ENCODE data around the gene CLN3.
"Not testable (repeated sequence)": the region's sequence is repeated elsewhere in the genome, so short reads cannot be mapped to it uniquely, and the experiment has no call there.

The CLN3 gene

DNA sequence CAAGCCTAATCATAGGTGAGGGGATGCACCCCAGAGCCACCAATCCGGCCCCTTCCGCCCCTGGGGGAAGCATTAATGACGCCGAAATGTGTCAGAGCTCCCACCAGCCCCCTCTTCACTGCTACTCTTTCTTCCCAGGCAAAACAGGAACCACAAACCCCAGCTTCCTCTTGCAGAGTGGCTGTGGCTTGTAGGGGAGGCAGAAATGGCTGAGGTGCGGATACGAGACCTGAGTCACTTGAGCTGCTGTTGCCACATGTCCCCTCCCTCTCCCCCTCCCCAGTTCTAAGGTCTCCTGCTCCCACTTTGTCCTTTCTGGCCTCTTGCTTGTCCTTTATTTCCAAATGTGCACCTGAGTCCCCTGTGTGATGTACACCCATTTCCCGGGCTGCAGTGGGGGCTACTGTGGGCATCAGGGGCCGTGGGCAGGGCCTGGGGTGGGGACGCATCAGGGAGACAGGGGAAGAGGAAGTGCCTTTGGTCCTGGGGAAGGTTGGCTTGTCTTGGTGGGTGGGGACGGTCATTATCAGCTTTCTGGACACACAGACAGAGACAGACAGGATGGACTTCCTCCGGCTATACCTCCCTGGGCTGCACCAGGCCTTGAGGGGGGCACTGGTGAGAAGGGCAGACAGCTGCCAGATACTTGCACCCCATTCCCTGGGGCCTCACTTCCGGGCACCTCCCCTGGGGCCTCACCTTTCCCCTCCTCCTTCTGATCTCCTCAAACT lies 2.4 kb upstream of the CLN3 start, which contains the start of gene APOBR:
Gene APOBR (plus strand): TSS at position 523 of the 731 bp plus-strand sequence. CDS start 39 bp downstream, at position 562.
- peak; percentile 92 for DNase-seq

- no peak for DNase-seq
Measured at GRCh38 chr16:28492511-28492910, 637 bp upstream of the CLN3 start.

GRCh38 chr16:28491230-28491969 lies 474 bp downstream of the CLN3 start:
- DNase-seq, result peak; percentile 19

DNA sequence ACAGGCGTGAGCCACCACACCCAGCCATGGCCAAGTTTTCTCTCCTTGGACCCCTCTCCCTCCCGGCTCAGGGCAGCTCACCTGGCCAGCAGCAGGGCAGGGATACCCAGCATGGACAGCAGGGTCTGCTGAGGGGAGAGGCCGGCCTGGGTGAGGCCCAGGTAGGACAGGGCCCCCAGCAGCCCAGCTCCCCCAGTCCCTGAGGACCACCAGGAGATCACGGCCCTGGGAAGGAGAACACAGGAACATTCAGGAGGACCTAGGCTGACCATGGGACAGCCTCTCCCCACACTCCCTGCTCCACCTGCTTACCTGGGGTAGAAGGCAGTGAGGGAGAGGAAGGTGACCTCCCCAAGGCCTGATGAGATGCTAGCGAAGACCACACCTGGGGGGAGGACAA lies 5.6 kb downstream of the CLN3 start:
- DNase-seq, result no peak

DNA sequence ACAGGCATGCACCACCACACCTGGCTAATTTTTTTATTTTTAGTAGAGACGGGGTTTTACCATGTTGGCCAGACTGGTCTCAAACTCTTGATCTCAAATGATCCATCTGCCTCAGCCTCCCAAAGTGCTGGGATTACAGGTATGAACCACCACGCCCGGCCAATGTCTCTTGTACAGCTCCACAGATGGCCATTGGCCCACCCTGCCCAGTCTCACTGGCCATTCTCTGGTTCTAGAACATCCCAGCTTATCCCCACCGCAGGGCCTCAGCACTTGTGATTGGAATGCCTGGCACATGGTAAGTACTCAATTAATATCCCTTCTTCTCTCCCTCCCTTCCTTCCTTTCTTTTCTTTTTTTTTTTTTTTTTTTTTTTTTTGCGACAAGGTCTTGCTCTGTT lies 8.5 kb downstream of the CLN3 start:
- not testable (repeated sequence) for DNase-seq

- DNase-seq, result no peak
Measured at GRCh38 chr16:28482026-28482425, 9.8 kb downstream of the CLN3 start.

DNA sequence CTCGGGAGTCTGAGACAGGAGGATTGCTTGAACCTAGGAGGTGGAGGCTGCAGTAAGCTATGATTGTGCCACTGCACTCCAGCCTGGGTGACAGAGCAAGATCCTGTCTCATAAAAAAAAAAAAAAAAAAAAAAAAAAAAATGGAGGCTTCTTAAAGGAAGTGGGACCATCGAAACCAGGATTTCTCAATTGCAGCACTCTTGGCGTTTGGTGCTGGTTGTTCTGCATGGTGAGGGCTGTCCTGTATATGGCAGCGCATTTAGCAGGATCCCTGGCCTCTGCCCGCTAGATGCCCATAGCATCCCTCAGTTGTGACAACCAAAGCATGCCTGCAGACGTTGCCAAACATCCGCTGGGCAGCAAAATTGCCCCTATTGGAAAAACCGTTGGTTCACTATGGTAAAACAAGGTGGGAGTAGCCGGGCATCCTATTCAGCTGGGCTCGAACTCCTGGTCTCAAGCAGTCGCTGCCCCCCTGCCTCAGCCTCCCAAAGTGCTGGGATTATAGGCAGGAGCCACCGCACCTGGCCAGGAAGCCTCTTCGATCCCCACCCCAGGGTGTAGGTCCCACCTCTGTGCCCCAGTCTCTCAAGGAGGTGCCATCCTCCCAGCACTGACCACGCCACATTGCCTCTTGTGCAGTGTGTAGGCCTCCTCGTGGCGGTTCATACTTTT lies 13.2 kb downstream of the CLN3 start:
- DNase-seq, result no peak

DNA sequence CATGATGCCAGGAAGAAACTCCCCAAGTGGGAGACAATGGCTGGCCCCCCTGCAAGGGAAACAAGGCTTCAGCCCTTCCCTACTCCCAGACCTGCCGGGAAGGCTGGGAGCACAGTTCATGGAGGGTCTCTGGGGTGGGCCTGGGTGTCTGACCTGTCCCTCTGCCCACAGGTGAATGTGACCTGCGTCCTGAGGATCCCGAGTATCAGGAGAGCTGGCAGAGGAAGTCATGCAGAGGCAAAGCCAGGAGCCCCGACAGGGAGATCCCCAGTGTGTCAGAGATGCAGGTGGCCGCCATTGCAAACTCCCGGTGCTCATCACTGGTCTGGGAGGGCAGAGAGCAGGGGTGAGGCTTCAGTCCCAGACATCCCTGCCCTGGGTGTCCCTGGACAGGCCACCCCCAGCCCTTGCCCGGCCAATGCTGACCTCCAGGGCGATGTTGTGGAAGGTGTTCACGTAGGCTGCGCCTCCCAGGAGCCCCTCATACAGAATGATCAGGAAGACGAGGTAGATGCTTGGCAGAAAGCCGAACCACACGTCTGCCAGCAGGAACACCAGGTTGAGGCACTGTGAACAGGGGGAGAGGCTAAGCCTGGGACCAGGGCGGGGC lies 14.5 kb downstream of the CLN3 start:
- no peak for DNase-seq

GRCh38 chr16:28475221-28475620 lies 16.7 kb downstream of the CLN3 start:
- DNase-seq, result no peak

DNA sequence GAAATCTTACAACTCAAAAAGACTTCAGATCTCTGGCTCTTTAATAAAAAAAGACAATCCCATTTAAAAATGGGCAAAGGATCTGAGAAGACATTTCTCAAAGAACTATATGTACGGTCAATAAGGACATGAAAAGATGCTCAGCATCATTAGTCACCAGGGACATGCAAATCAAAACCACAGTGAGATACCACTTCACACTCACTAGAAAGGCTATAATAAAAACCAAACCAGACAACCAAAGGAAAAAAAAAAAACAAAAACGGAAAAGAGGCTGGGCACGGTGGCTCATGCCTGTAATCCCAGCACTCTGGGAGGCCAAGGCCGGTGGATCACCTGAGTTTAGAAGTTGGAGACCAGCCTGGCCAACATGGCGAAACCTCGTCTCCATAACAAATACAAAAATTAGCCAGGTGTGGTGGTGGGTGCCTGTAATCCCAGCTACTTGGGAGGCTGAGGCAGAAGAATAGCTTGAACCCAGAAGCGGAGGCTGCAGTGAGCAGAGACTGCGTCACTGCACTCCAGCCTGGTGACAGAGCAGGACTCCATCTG lies 18.1 kb downstream of the CLN3 start:
- DNase-seq, result no peak

DNA sequence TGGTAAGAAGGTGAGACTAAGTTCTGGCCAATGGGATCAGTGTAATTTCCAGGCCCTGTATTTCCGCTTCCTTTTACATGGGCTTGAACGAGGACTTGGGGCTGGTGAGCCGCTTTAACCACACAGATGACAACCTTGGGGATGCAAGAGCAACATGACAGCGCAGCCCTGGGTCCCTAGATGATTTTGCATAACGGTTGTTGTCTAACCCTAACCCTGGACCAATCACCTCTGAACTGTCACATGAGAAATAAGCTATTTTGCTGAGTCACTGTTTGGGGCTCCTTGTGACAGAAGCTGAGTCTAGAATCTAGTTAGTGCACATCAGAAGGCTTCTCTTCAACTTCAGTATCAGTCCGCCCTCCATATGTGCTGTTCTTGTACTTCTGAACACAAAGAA lies 44.8 kb downstream of the CLN3 start:
- DNase-seq, result not testable (repeated sequence)

- not testable (repeated sequence) for DNase-seq
Measured at GRCh38 chr16:28446388-28446787, 45.5 kb downstream of the CLN3 start.

DNA sequence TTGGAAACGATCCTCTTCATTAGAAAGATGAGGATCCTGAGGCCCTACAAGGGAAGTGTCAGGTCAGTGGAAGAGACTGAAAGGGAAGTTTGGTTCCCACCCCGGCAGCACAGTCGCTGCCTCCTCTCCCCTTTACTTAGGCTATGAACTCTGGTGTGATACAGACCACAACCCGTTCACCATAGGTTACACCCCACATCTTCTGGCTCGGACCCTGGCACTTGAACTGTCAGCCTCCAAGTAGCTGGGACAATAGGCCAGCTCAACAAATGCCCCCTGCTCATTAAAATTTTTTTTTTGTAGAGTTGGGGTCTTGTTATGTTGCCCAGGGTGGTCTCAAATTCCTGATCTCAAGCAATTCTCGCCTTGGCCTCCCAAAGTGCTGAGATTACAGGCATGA lies 47.9 kb downstream of the CLN3 start:
- DNase-seq, result not testable (repeated sequence)

- not testable (repeated sequence) for DNase-seq
Measured at GRCh38 chr16:28438899-28439298, 53.0 kb downstream of the CLN3 start.

DNA sequence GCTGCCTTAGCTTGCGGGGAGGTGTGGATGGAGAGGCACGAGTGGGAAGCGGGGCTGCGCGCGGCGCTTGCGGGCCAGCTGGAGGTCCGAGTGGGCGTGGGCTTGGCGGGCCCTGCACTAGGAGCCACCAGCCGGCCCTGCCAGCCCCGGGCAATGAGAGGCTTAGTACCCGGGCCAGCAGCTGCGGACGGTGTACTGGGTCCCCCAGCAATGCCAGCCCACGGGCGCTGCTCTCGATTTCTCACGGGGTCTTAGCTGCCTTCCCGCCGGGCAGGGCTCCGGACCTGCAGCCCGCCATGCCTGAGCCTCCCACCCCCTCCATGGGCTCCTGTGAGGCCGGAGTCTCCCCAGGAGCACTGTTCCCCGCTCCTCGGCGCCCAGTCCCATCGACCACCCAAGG lies 56.5 kb downstream of the CLN3 start:
- DNase-seq, result not testable (repeated sequence)

All from CD4-positive, alpha-beta T cell treated with Interleukin-10 for 1 hour (primary cell).